Measurements from ENCODE around the gene HOXA3.

The HOXA3 gene

GRCh38 chr7:27154901-27155815 is 2.8 kb upstream of the HOXA3 start:
- no peak overlapping the region for H3K4me3 ChIP-seq (ENCODE audit: low read depth, low read length)
- no peak for TF ChIP-seq CTCF (IDR thresholded peaks at IDR 0.05; ENCODE audit: borderline replicate concordance, insufficient read depth, low read depth, low read length)

GRCh38 chr7:27154369-27154768 is 2.0 kb upstream of the HOXA3 start:
- TF ChIP-seq CTCF (IDR thresholded peaks at IDR 0.05; ENCODE audit: borderline replicate concordance, insufficient read depth, low read depth, low read length) = no peak

GRCh38 chr7:27153526-27153925 is 1.1 kb upstream of the HOXA3 start:
- no peak for TF ChIP-seq CTCF (IDR thresholded peaks at IDR 0.05; ENCODE audit: borderline replicate concordance, insufficient read depth, low read depth, low read length)
- no peak overlapping the region for H3K4me3 ChIP-seq (ENCODE audit: low read depth, low read length)

More at GRCh38 chr7:27154369-27154768, 2.0 kb upstream of the HOXA3 start:
- H3K4me3 ChIP-seq (ENCODE audit: low read depth, low read length) = no peak overlapping the region

- H3K4me3 ChIP-seq (ENCODE audit: low read depth, low read length) = no peak overlapping the region
- TF ChIP-seq CTCF (IDR thresholded peaks at IDR 0.05; ENCODE audit: borderline replicate concordance, insufficient read depth, low read depth, low read length) = no peak
Observed at GRCh38 chr7:27152816-27153442, 546 bp upstream of the HOXA3 start.

- H3K4me3 ChIP-seq (ENCODE audit: low read depth, low read length) = peak overlapping the region; percentile 33
- no peak for TF ChIP-seq CTCF (IDR thresholded peaks at IDR 0.05; ENCODE audit: borderline replicate concordance, insufficient read depth, low read depth, low read length)
Observed at GRCh38 chr7:27151341-27151930, 947 bp downstream of the HOXA3 start.

- H3K4me3 ChIP-seq (ENCODE audit: low read depth, low read length) = peak overlapping the region; percentile 33
- peak; percentile 88 for TF ChIP-seq CTCF (IDR thresholded peaks at IDR 0.05; ENCODE audit: borderline replicate concordance, insufficient read depth, low read depth, low read length)
Observed at GRCh38 chr7:27150568-27151340, 1.6 kb downstream of the HOXA3 start.

Measured in GM12875 (cell line).